T-helper 17 cell (primary cell): Measurements from ENCODE around the gene SLC25A42. TPM values are rescaled to one million over a fixed set of nuclear protein-coding genes. Genes with fewer than 3 reads are reported as not detected.

Experiments used
- ATAC-seq: fragments of 150-1000 bp; cut with Tn5 transposase; 2 replicates; pipeline ENCODE4 v1.10.0; 2021; ENCODE audit warnings: mild to moderate bottlenecking, moderate library complexity
- DNase-seq, 3 donors: peaks; one replicate each; pipeline versions ENCODE4 v3.0.0 to v3.0.0-alpha.2; 2020 to 2021
- H3K9me3 ChIP-seq: one replicate; pipeline ENCODE4 v1.7.0; 2013; ENCODE audit warnings: low read length, mild to moderate bottlenecking; ENCODE audit not compliant: control insufficient read depth, poor library complexity, severe bottlenecking
- H3K27ac Mint-ChIP-seq: one replicate; pipeline ENCODE4 v1.8.0; 2022; ENCODE audit warnings: mild to moderate bottlenecking, moderate library complexity, mixed read lengths
- H3K27me3 Mint-ChIP-seq: one replicate; pipeline ENCODE4 v1.8.0; 2022; ENCODE audit warnings: mixed read lengths
- H3K36me3 Mint-ChIP-seq: one replicate; pipeline ENCODE4 v1.8.0; 2022; ENCODE audit warnings: low read depth, mixed read lengths
- H3K4me1 Mint-ChIP-seq: one replicate; pipeline ENCODE4 v1.8.0; 2022; ENCODE audit warnings: mild to moderate bottlenecking, mixed read lengths
- H3K4me3 Mint-ChIP-seq: one replicate; pipeline ENCODE4 v1.8.0; 2022; ENCODE audit warnings: mild to moderate bottlenecking, moderate library complexity, mixed read lengths
- total RNA-seq, 4 donors: library from RNA in 2 of 4; stranded (reverse) in 2 of 4; gene quantifications; one replicate each; pipeline ENCODE4 v1.2.3 and lab custom pipeline; 2022 to 2026

Gene SLC25A42
- total RNA-seq, 2 donors from 2014 or later, result 17.1 to 18.9 TPM

DNA sequence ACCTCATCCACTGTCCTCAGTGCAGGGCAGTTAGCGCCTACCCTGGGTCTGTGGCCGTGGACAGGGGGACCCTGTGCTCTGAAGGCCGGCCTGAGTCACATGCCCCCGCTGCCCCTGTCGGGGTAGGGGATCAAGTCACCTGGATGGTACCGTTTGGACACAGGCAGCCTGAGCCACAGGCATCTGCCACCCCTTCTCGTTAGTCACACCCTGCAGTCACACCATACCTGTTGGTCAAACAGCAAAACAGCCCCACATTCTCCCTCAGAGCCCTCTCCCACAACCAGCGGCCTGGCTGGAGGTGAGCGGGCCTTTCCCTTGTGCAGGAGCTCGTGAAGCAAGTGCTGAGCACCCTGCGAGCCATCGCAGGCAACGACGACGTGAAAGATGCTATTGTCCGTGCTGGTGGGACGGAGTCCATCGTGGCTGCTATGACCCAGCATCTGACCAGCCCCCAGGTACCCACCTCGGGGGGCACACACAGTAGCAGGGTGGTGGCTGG lies 8.8 kb upstream of the SLC25A42 start:
- H3K9me3 ChIP-seq, result no peaks in the 10 kb centered on the region
- no peaks in the 10 kb centered on the region for H3K27me3 Mint-ChIP-seq
- H3K4me1 Mint-ChIP-seq, result peaks cover 3% of the 10 kb centered on the region
- ATAC-seq (no peak), DNase-seq (no peak)
- no peaks in the 10 kb centered on the region for H3K36me3 Mint-ChIP-seq
- H3K27ac Mint-ChIP-seq, result no peak overlapping the region
- no peak overlapping the region for H3K4me3 Mint-ChIP-seq

DNA sequence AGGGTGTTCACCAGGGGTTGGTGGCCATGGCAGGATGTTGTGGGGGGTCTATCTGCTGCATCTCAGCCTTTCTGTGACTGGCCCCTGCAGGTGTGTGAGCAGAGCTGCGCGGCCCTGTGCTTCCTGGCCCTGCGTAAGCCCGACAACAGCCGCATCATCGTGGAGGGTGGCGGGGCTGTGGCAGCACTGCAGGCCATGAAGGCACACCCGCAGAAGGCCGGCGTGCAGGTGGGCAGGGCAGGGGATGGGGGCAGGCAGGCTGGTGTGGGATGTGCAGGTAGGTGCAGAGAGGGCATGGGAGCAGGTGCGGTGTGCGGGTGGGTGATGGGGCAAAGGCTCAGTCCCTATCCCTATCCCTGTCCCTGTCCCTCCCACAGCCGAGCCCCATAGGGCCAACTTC lies 8.1 kb upstream of the SLC25A42 start:
- Mint-ChIP-seq H3K27ac (no peak overlapping the region), H3K4me3 (no peak overlapping the region), H3K4me1 (peaks cover 3% of the 10 kb centered on the region), H3K27me3 (no peaks in the 10 kb centered on the region), H3K36me3 (no peaks in the 10 kb centered on the region)
- no peak for ATAC-seq
- no peaks in the 10 kb centered on the region for H3K9me3 ChIP-seq
- DNase-seq, result no peak

DNA sequence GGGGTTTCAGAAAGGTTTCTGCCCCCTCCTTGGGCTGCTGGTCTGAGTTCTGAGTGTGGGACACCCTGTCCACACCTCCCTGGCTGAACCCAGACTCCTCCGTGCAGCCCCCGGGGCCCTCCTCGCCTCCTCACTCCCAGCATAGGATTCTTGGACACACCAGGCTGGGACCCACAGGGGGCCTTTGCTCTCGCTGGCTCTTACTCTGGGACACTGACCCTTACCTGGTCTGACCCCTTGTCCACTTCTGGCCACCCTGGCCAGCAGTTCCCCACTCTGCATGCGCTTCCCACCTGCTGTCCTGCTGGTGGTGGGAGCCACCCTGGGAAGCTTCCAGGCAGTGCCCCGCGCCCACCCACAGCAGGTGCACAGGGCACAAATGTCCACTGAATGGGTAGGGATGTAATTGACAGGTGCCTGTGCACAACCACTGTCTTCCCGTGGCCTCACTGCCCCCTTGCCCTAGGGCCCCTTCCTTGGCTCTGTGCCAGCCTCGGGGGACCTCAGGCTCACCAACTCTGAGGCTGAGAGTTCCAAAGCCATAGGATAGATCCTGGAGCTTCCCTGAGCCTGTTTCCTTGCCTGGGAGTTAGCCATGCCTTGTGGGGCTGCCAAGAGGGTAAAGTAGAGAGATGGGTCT lies 7.0 kb upstream of the SLC25A42 start:
- DNase-seq (no peak), ATAC-seq (no peak)
- Mint-ChIP-seq H3K27ac (no peak overlapping the region), H3K4me3 (no peak overlapping the region), H3K27me3 (no peaks in the 10 kb centered on the region), H3K36me3 (no peaks in the 10 kb centered on the region), H3K4me1 (peaks cover 3% of the 10 kb centered on the region)
- no peaks in the 10 kb centered on the region for H3K9me3 ChIP-seq

DNA sequence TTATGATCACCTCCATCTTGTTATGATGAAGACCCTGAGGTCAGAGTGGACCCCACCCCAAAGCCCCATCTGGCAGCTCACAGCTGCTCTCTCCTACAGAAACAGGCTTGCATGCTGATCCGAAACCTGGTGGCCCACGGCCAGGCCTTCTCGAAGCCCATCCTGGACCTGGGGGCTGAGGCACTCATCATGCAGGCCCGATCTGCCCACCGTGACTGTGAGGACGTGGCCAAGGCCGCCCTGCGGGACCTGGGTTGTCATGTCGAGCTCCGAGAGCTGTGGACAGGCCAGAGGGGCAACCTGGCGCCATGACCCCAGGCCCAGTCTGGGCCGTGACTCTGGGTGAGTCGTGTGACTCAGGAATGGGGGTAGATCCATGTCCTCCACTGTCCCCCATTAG lies 6.5 kb upstream of the SLC25A42 start:
- no peak overlapping the region for H3K4me3 Mint-ChIP-seq
- H3K4me1 Mint-ChIP-seq, result peaks cover 3% of the 10 kb centered on the region
- H3K27ac Mint-ChIP-seq, result no peak overlapping the region
- no peak for ATAC-seq
- DNase-seq, result no peak
- no peaks in the 10 kb centered on the region for H3K9me3 ChIP-seq
- H3K36me3 Mint-ChIP-seq, result no peaks in the 10 kb centered on the region
- no peaks in the 10 kb centered on the region for H3K27me3 Mint-ChIP-seq

DNA sequence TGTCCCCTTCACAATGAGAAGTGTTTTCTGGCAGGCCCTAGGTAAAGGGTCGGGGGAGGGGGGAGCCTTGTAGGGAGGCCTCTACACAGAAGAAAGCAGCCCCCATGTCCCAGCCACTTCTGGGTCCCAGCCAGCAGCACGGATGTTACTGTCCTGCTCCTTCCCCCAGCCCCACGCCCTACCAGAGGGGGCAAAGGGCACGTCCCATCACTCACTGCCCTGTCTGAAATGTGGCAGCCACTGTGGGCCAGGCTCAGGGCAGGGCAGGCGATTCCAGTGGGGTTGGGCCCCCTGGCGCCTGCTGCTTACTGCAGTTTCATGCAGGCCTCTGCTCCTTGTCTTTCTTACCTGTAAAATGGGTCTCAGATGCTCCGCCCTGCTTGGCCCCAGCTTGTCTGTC lies 6.1 kb upstream of the SLC25A42 start:
- Mint-ChIP-seq H3K36me3 (no peaks in the 10 kb centered on the region), H3K4me1 (peaks cover 3% of the 10 kb centered on the region), H3K4me3 (no peak overlapping the region), H3K27me3 (no peaks in the 10 kb centered on the region), H3K27ac (no peak overlapping the region)
- DNase-seq (no peak), ATAC-seq (no peak)
- no peaks in the 10 kb centered on the region for H3K9me3 ChIP-seq

DNA sequence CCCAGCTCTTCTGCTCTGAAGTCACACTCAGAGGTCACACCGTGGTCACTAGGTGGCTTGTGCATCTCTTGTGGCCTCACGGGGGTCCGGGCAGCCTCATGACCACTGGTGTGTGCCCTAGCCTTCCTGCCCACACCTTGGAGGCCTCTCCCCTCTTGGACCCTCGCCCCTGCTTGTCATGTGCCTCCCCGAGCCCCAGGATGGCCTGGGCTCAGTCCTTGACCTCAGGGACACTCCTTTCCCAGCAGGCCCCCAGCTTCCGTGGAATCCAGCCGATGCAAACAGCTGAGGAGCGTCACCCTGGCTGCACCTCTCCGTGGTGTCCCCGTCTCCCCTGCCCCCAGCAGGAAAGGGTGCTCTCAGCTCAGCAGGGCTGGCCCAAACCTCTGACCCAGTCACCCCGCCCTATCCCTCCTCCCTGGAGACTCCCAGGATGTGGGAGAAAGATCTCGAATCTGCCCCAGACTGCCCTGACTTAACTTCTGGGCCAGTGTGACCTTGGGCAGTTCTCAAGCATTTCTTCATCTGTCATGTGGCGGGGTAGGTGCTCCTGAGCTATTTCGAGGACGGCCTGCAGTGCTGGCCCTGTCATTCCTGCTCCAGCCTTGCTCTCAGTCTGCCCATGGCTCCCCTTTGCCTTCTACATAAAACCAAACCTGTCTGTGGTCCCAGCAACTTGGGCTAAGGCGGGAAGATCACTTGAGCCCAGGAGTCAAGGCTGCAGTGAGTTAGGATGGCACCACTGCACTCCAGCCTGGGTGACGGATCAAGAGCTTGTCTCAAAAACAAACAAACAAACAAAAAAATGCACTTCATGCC lies 4.6 kb upstream of the SLC25A42 start:
- DNase-seq (no peak), ATAC-seq (no peak)
- no peaks in the 10 kb centered on the region for H3K9me3 ChIP-seq
- Mint-ChIP-seq H3K36me3 (no peaks in the 10 kb centered on the region), H3K4me1 (peaks cover 4% of the 10 kb centered on the region), H3K4me3 (no peak overlapping the region), H3K27ac (no peak overlapping the region), H3K27me3 (no peaks in the 10 kb centered on the region)

DNA sequence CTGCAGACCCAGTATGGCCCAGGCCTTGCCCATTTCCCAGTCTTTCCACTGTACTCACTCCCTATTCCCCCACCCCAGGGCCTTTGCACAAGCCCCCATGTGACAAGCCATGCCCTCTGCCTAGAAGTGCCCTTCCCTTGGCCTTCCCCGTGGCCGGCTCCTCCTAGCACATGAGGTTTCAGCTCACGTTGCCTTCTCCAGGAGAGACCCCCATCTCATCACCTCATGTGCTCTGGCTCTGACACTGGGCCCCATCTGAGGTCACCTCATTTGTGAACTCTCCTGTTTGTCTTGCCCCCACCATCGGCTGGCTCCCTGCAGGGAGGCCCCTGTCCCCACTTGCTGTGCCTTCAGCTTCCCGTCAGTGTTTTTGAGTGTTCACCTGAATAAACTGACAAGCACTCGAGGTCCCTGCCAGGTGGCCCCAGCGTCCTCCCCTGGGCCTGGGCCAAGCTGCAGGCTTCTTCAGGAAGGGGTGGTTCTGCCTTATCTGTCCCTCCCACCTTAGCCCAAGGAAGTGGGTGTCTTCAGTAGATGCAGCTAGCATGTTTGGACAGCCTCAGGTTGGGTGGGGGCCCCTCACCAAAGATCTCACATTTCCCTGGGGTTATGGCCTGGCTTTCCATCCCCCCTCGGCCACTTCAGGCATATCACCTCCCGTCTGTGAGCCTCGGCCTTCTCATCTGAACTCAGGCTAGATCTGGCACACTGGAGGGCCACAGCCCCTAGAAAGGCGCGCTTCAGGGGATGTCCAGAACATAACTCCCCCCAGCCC lies 3.8 kb upstream of the SLC25A42 start:
- H3K27me3 Mint-ChIP-seq, result no peaks in the 10 kb centered on the region

DNA sequence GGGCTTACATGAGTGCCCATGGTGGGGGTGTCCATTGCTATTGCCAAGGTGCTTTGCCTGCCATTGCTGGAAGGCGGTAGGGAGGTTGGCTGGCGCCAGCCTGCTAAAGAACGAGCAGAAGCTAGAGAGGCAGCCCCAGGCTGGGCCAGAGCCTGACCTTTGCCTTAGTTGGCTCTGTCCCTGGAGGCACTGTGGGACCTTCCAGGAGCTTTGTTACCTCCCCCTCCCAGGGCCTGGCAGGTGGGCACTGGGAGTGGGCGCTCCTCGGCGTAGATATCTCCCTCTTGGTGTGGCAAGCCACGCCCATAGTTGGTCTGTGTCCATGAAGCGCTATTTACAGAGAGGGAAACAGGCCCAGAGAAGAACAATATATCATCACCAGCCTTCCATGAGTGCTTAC lies 2.3 kb upstream of the SLC25A42 start:
- H3K9me3 ChIP-seq, result no peaks in the 10 kb centered on the region
- Mint-ChIP-seq H3K4me1 (peaks cover 14% of the 10 kb centered on the region), H3K27ac (no peak overlapping the region), H3K27me3 (no peaks in the 10 kb centered on the region), H3K36me3 (no peaks in the 10 kb centered on the region), H3K4me3 (no peak overlapping the region)
- DNase-seq, result no peak
- no peak for ATAC-seq

More for the DNA sequence above, 3.8 kb upstream of the SLC25A42 start:
- Mint-ChIP-seq H3K4me1 (peaks cover 12% of the 10 kb centered on the region), H3K4me3 (no peak overlapping the region), H3K27ac (peak overlapping the region; percentile 16), H3K36me3 (no peaks in the 10 kb centered on the region)
- DNase-seq (no peak), ATAC-seq (no peak)
- no peaks in the 10 kb centered on the region for H3K9me3 ChIP-seq

DNA sequence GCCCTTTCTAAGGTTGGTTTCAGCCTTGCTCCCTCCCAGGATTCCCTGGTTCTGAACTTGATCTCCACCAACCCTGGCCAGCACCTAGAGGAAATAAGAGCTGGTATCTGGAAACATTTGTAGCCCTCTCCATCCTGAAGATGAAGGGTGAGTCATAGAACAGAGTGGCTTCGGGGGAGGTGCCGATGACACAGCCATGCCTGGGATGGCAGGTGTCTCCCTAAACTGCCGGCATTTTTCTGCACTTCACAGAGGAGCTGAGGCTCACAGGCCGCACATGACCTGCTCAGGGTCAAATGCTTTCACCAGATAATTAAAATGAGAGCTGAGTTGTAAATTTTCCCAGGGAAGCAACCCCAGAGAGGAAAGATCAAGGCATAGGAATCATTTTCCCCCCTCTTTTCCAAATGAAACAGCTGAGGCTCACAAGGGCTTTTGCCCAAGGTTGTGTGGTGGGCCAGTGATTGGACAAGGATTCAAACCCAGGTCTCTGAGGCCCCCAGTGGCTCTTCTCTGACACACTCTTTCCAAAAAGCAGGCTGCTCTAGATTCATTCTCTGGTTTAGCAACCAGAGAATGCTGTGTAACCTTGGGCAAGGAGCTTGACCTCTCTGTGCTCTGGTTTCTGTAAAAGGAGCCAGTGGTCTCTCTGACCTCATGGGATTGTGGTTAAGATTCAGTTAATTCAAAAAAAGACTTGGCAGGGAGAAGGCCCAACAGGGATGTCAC lies 1.2 kb upstream of the SLC25A42 start:
- Mint-ChIP-seq H3K27ac (no peak overlapping the region), H3K4me3 (peak overlapping the region; percentile 98), H3K36me3 (no peaks in the 10 kb centered on the region), H3K27me3 (no peaks in the 10 kb centered on the region), H3K4me1 (peaks cover 14% of the 10 kb centered on the region)
- no peaks in the 10 kb centered on the region for H3K9me3 ChIP-seq
- ATAC-seq (no peak), DNase-seq (no peak)

DNA sequence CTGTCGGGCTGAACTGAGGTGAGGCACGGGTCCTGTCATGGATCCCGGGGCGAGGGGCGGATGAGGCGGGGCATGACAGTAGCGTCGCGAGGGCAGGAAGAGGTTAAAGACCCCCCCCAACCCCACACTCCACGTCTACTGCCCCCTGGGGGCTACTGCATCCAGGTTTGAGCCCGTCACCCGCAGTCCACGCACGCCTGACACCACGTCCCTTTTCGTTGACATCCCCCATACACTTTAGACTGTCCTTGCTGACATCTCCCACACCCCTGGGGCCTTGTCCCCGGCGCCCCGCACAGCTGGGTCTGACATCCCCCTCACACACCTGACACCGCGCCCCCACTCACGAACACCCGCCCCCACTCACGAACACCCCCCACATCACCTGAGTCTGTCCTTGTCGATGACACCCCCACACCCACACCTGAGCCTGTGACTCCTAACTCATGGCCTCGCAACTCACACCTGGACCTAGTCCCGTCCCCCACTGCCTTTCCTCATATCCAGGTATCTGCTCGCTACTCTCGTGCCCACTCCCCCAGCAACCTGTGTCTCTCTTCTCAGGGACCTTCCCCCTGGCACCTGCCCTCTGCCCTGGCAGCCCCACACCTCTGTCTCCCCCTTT lies 416 bp downstream of the SLC25A42 start:
- no peaks in the 10 kb centered on the region for H3K36me3 Mint-ChIP-seq
- peak; percentile 35 for ATAC-seq
- H3K27me3 Mint-ChIP-seq, result no peaks in the 10 kb centered on the region
- peaks cover 14% of the 10 kb centered on the region for H3K4me1 Mint-ChIP-seq
- H3K4me3 Mint-ChIP-seq, result peak overlapping the region; percentile 98
- DNase-seq, result no peak
- H3K27ac Mint-ChIP-seq, result peak overlapping the region; percentile 83
- no peaks in the 10 kb centered on the region for H3K9me3 ChIP-seq

DNA sequence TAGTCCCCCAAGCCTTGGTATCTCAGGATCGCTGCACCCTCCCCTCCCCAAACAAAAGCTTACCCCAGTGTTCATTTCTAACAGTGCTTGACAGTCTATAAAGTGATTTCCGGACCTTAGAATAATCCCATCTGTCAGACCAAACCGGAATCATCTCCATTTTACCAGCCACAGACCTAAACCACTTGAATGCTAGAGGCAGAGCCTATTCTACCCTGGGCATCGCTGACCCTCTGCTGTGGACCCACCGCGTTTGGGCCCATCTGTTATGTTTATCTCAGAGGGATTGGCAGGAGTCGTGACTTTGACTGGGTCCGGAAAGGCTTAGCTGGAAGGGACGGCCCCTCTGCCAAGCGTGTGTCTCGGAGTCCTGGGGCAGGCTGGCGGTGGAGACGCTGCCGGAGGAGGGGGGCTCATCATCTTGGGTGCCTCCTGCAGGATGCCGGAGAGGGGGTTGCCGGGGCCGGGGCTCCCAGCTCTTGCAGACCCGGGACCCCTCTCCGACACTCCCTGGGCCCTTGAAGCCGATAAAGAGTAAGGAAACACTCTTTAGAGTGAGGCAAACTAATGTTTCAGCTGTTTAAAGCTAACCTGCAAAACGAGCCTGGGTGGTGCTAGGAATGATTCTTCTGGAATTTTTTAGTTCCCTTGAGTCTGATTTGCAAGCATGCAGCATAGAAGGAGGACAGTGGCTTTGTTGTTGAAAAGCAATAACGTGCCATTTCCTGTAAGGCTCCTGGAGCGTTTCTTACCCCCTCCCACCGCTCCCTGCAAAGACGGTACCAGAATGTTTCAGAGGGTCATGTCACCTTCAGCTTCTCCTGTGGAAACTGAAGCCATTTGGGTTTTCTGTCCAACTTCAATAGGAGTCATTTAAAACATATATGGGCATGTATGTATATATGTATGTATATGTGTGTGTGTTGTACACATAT lies 1.3 kb downstream of the SLC25A42 start:
- Mint-ChIP-seq H3K27ac (peak overlapping the region; percentile 83), H3K4me1 (peaks cover 15% of the 10 kb centered on the region), H3K4me3 (peak overlapping the region; percentile 98), H3K27me3 (no peaks in the 10 kb centered on the region), H3K36me3 (no peaks in the 10 kb centered on the region)
- no peak for ATAC-seq
- no peak for DNase-seq
- no peaks in the 10 kb centered on the region for H3K9me3 ChIP-seq
